Measurements from ENCODE around the gene SVIL. TPM values are rescaled to one million over a fixed set of nuclear protein-coding genes. Genes with fewer than 3 reads are reported as not detected.
A peak's percentile ranks its signal among the peaks of the same experiment; 100 is the strongest.
"Not testable (repeated sequence)": the region's sequence is repeated elsewhere in the genome, so short reads cannot be mapped to it uniquely, and the experiment has no call there.

The SVIL gene
- polyA plus RNA-seq, 4 donors, result 6.7 to 26.4 (median 9.8) TPM

DNA sequence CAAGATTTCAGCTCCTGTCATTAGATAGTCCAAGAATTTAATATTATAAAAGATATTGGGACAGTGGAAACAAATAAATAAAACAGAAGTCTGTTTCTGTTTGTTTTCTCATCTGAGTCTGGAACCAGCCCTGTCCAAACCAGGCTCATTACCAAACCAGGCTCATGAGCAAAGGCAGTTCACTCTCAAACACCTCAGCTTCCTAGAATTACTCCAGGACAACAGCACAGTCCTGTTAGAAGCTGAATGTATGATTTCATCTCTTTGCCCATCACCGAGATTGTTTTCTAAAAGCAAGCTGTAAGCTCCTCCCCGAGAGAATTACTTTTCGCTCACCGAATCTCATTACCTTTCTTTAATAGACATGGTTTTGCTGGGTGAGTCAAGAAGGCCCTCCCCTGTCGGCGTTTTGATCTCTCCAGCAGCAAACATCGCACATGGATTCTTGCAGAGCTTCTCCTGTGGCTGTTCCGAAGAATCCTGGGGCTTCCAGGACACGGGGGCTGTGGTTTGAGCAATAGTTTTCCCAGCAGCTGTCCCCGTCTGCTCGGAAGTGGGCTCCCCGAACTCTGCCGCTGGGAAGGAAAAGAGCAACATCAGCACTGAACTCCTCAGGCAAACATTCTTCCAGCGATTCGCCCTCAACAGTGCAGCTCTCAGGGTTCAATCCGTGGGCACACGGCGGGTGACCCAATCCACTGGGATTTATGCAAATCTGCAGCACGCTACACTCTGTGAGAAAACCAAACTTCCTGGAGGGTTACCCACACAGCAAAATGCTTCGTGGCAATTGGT lies 112.5 kb downstream of the SVIL start:
- Histone ChIP-seq H3K9me3 (ENCODE audit: control insufficient read depth in 2 of 2, insufficient read depth in 1 of 2, low read depth in 1 of 2, low read length in 1 of 2) (no peaks in the 10 kb centered on the region), H3K27ac (ENCODE audit: low read depth in 1 of 3, low read length in 2 of 3) (peak overlapping the region in 2 of 3 donors; percentile 4 to 60), H3K4me3 (ENCODE audit: low read depth in 1 of 3, low read length in 3 of 3) (peak overlapping the region in 1 of 3 donors; percentile 12), H3K36me3 (ENCODE audit: control insufficient read depth in 3 of 3, insufficient read depth in 2 of 3, low read depth in 1 of 3, low read length in 3 of 3) (peaks cover 6 to 42% (median 8%) of the 10 kb centered on the region in 3 donors), H3K4me1 (ENCODE audit: control insufficient read depth in 3 of 3, insufficient read depth in 2 of 3, low read depth in 1 of 3, low read length in 2 of 3) (no peaks in the 10 kb centered on the region), H3K27me3 (ENCODE audit: control insufficient read depth in 3 of 3, insufficient read depth in 3 of 3, low read length in 3 of 3) (no peaks in the 10 kb centered on the region)
- WGBS, 3 donors, result 66 to 88% (median 79%) methylated on average over 20 of the region's 20 CpGs
- FAIRE-seq (no peak), DNase-seq (no peak)

- DNase-seq, result no peak
- no peak overlapping the region for H3K4me3 ChIP-seq (ENCODE audit: low read depth in 1 of 3, low read length in 3 of 3)
- H3K27ac ChIP-seq (ENCODE audit: low read depth in 1 of 3, low read length in 2 of 3), result no peak overlapping the region
- H3K9me3 ChIP-seq (ENCODE audit: control insufficient read depth in 2 of 2, insufficient read depth in 1 of 2, low read depth in 1 of 2, low read length in 1 of 2), result no peaks in the 10 kb centered on the region
- FAIRE-seq, result no peak
- peaks cover 6 to 45% (median 8%) of the 10 kb centered on the region in 3 donors for H3K36me3 ChIP-seq (ENCODE audit: control insufficient read depth in 3 of 3, insufficient read depth in 2 of 3, low read depth in 1 of 3, low read length in 3 of 3)
- 71 to 85% (median 83%) methylated on average over 3 of the region's 3 CpGs for WGBS, 3 donors
- no peaks in the 10 kb centered on the region for H3K27me3 ChIP-seq (ENCODE audit: control insufficient read depth in 3 of 3, insufficient read depth in 3 of 3, low read length in 3 of 3)
- no peaks in the 10 kb centered on the region for H3K4me1 ChIP-seq (ENCODE audit: control insufficient read depth in 3 of 3, insufficient read depth in 2 of 3, low read depth in 1 of 3, low read length in 2 of 3)
These were observed 115.1 kb downstream of the SVIL start for GRCh38 chr10:29519659-29520058.

DNA sequence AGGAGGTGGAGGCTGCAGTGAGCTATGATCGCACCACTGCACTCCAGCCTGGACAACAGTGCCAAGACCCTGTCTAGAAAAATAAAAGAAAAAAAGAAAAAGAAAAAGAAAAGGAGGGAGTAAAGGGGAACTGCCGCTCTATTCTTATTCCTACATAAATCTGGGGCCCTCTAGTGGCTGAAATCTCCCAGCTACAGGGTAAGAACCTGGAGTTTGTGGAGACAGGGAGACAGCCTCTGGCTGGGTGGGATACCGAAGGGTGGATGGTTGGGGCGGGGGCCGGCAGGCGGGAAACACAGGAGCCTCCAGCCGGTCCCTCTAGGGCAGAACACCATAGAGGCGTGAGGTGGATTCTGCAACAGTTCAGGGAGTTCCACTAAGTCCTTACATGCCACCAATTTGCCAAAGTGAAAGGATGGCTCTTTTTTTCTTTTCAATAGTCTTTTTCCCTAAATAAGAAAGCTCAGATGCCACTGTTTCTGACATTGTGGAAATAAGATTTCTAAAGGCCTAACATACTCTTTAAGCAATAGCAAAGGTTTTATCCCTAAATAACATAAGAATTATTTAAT lies 117.3 kb downstream of the SVIL start:
- WGBS, 3 donors, result 82 to 93% (median 86%) methylated on average over 8 of the region's 8 CpGs
- no peak overlapping the region for H3K4me3 ChIP-seq (ENCODE audit: low read depth in 1 of 3, low read length in 3 of 3)
- no peaks in the 10 kb centered on the region for H3K27me3 ChIP-seq (ENCODE audit: control insufficient read depth in 3 of 3, insufficient read depth in 3 of 3, low read length in 3 of 3)
- no peak overlapping the region for H3K27ac ChIP-seq (ENCODE audit: low read depth in 1 of 3, low read length in 2 of 3)
- H3K36me3 ChIP-seq (ENCODE audit: control insufficient read depth in 3 of 3, insufficient read depth in 2 of 3, low read depth in 1 of 3, low read length in 3 of 3), result peaks cover 2 to 42% (median 3%) of the 10 kb centered on the region in 3 donors
- no peak for FAIRE-seq
- H3K4me1 ChIP-seq (ENCODE audit: control insufficient read depth in 3 of 3, insufficient read depth in 2 of 3, low read depth in 1 of 3, low read length in 2 of 3), result no peaks in the 10 kb centered on the region
- no peaks in the 10 kb centered on the region for H3K9me3 ChIP-seq (ENCODE audit: control insufficient read depth in 2 of 2, insufficient read depth in 1 of 2, low read depth in 1 of 2, low read length in 1 of 2)
- DNase-seq, result peak; percentile 20 to 27

- not testable (repeated sequence) for H3K4me1 ChIP-seq (ENCODE audit: control insufficient read depth in 3 of 3, insufficient read depth in 2 of 3, low read depth in 1 of 3, low read length in 2 of 3); H3K9me3 ChIP-seq (ENCODE audit: control insufficient read depth in 2 of 2, insufficient read depth in 1 of 2, low read depth in 1 of 2, low read length in 1 of 2); FAIRE-seq; DNase-seq; H3K27me3 ChIP-seq (ENCODE audit: control insufficient read depth in 3 of 3, insufficient read depth in 3 of 3, low read length in 3 of 3); H3K4me3 ChIP-seq (ENCODE audit: low read depth in 1 of 3, low read length in 3 of 3)
- peaks cover 2 to 41% (median 3%) of the 10 kb centered on the region in 3 donors for H3K36me3 ChIP-seq (ENCODE audit: control insufficient read depth in 3 of 3, insufficient read depth in 2 of 3, low read depth in 1 of 3, low read length in 3 of 3)
- peak overlapping the region in 1 of 3 donors; percentile 32 for H3K27ac ChIP-seq (ENCODE audit: low read depth in 1 of 3, low read length in 2 of 3)
- 82 to 84% (median 84%) methylated on average over 19 of the region's 19 CpGs for WGBS, 3 donors
These were observed 118.3 kb downstream of the SVIL start for GRCh38 chr10:29516309-29516932.

GRCh38 chr10:29515879-29516278 lies 118.9 kb downstream of the SVIL start:
- FAIRE-seq; H3K9me3 ChIP-seq (ENCODE audit: control insufficient read depth in 2 of 2, insufficient read depth in 1 of 2, low read depth in 1 of 2, low read length in 1 of 2); H3K4me3 ChIP-seq (ENCODE audit: low read depth in 1 of 3, low read length in 3 of 3); H3K27me3 ChIP-seq (ENCODE audit: control insufficient read depth in 3 of 3, insufficient read depth in 3 of 3, low read length in 3 of 3); DNase-seq; H3K27ac ChIP-seq (ENCODE audit: low read depth in 1 of 3, low read length in 2 of 3); H3K4me1 ChIP-seq (ENCODE audit: control insufficient read depth in 3 of 3, insufficient read depth in 2 of 3, low read depth in 1 of 3, low read length in 2 of 3): not testable (repeated sequence)
- 81 to 89% (median 84%) methylated on average over 12 of the region's 12 CpGs for WGBS, 3 donors
- peaks cover 2 to 38% (median 3%) of the 10 kb centered on the region in 3 donors for H3K36me3 ChIP-seq (ENCODE audit: control insufficient read depth in 3 of 3, insufficient read depth in 2 of 3, low read depth in 1 of 3, low read length in 3 of 3)

GRCh38 chr10:29515104-29515503 lies 119.7 kb downstream of the SVIL start:
- H3K27ac ChIP-seq (ENCODE audit: low read depth in 1 of 3, low read length in 2 of 3); FAIRE-seq: not testable (repeated sequence)
- peaks cover 0 to 30% (median 2%) of the 10 kb centered on the region in 3 donors for H3K36me3 ChIP-seq (ENCODE audit: control insufficient read depth in 3 of 3, insufficient read depth in 2 of 3, low read depth in 1 of 3, low read length in 3 of 3)

DNA sequence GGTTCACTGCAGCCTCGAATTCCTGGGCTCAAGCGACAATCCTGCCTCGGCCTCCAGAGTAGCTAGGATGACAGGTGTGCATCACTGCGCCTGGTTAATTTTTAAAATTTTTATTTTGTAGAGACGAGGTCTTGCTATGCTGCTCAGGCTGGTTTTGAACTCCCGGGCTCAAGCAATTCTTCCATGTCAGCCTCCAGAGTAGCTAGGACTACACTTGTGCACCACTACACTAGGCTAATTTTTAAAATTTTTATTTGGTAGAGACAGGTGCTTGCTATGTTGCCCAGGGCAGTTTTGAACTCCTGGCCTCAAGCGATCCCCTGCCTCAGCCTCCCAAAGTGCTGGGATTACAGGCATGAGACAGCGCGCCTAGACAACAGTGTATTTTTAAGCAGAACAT lies 120.5 kb downstream of the SVIL start:
- no peak for FAIRE-seq
- H3K4me1 ChIP-seq (ENCODE audit: control insufficient read depth in 3 of 3, insufficient read depth in 2 of 3, low read depth in 1 of 3, low read length in 2 of 3), result no peaks in the 10 kb centered on the region
- H3K36me3 ChIP-seq (ENCODE audit: control insufficient read depth in 3 of 3, insufficient read depth in 2 of 3, low read depth in 1 of 3, low read length in 3 of 3), result peaks cover 0 to 34% (median 2%) of the 10 kb centered on the region in 3 donors
- WGBS, 3 donors, result 88 to 95% (median 93%) methylated on average over 9 of the region's 9 CpGs
- no peak overlapping the region for H3K27ac ChIP-seq (ENCODE audit: low read depth in 1 of 3, low read length in 2 of 3)
- DNase-seq, result no peak
- H3K4me3 ChIP-seq (ENCODE audit: low read depth in 1 of 3, low read length in 3 of 3), result no peak overlapping the region
- no peaks in the 10 kb centered on the region for H3K9me3 ChIP-seq (ENCODE audit: control insufficient read depth in 2 of 2, insufficient read depth in 1 of 2, low read depth in 1 of 2, low read length in 1 of 2)
- H3K27me3 ChIP-seq (ENCODE audit: control insufficient read depth in 3 of 3, insufficient read depth in 3 of 3, low read length in 3 of 3), result no peaks in the 10 kb centered on the region

More at GRCh38 chr10:29515104-29515503, 119.7 kb downstream of the SVIL start:
- not testable (repeated sequence) for DNase-seq; H3K27me3 ChIP-seq (ENCODE audit: control insufficient read depth in 3 of 3, insufficient read depth in 3 of 3, low read length in 3 of 3); H3K4me1 ChIP-seq (ENCODE audit: control insufficient read depth in 3 of 3, insufficient read depth in 2 of 3, low read depth in 1 of 3, low read length in 2 of 3); H3K4me3 ChIP-seq (ENCODE audit: low read depth in 1 of 3, low read length in 3 of 3); H3K9me3 ChIP-seq (ENCODE audit: control insufficient read depth in 2 of 2, insufficient read depth in 1 of 2, low read depth in 1 of 2, low read length in 1 of 2)
- WGBS, 3 donors, result 78 to 92% (median 78%) methylated on average over 4 of the region's 4 CpGs

GRCh38 chr10:29512425-29512974 lies 122.3 kb downstream of the SVIL start:
- DNase-seq, result no peak
- 96 to 98% (median 97%) methylated on average over 10 of the region's 10 CpGs for WGBS, 3 donors

More at GRCh38 chr10:29512425-29512974, 122.3 kb downstream of the SVIL start:
- peaks cover 0 to 28% (median 3%) of the 10 kb centered on the region in 3 donors for H3K36me3 ChIP-seq (ENCODE audit: control insufficient read depth in 3 of 3, insufficient read depth in 2 of 3, low read depth in 1 of 3, low read length in 3 of 3)
- FAIRE-seq, result no peak
- no peak overlapping the region for H3K27ac ChIP-seq (ENCODE audit: low read depth in 1 of 3, low read length in 2 of 3)
- no peaks in the 10 kb centered on the region for H3K9me3 ChIP-seq (ENCODE audit: control insufficient read depth in 2 of 2, insufficient read depth in 1 of 2, low read depth in 1 of 2, low read length in 1 of 2)
- H3K27me3 ChIP-seq (ENCODE audit: control insufficient read depth in 3 of 3, insufficient read depth in 3 of 3, low read length in 3 of 3), result no peaks in the 10 kb centered on the region
- H3K4me1 ChIP-seq (ENCODE audit: control insufficient read depth in 3 of 3, insufficient read depth in 2 of 3, low read depth in 1 of 3, low read length in 2 of 3), result no peaks in the 10 kb centered on the region
- H3K4me3 ChIP-seq (ENCODE audit: low read depth in 1 of 3, low read length in 3 of 3), result no peak overlapping the region

Measured in small intestine (tissue), 7 donors.